HEK293 (cell line): Measurements from ENCODE around the gene CYREN.

Source experiments
- CTCF ChIA-PET: fragments of 350-600 bp; formaldehyde crosslinking; extraction: SDS; loops from one replicate; lab custom pipeline; 2021; ENCODE audit warnings: antibody characterized with exemption; lab: Yijun Ruan, JAX
- POLR2A ChIA-PET: fragments of 300-600 bp; formaldehyde crosslinking; extraction: SDS; loops from one replicate; lab custom pipeline; 2020; ENCODE audit warnings: antibody characterized with exemption, inconsistent platforms; lab: Yijun Ruan, JAX
- H3K27ac ChIP-seq: fragments of 200-500 bp; sonication (Bioruptor generic); 2 replicates; pipeline ENCODE4 v1.5.1; 2014; ENCODE audit warnings: low read depth, low read length, control low read depth, inconsistent platforms; ENCODE audit errors: extremely low read depth
- H3K36me3 ChIP-seq, 2 experiments: fragments of 200-500 bp in 1 of 2; sonication (Bioruptor generic) in 1 of 2; 1 replicate in 1 of 2; 2 replicates in 1 of 2; pipeline ENCODE4 v1.5.1; 2014 to 2017; ENCODE audit warnings: inconsistent platforms in 2 of 2, low read length in 2 of 2; ENCODE audit not compliant: control insufficient read depth in 2 of 2, insufficient read depth in 1 of 2
- H3K4me1 ChIP-seq: fragments of 200-500 bp; sonication (Bioruptor generic); 2 replicates; pipeline ENCODE4 v1.5.1; 2014; ENCODE audit warnings: mild to moderate bottlenecking, low read length, inconsistent platforms; ENCODE audit not compliant: control insufficient read depth, insufficient read depth
- H3K4me3 ChIP-seq: 2 replicates; pipeline ENCODE4 v1.5.1; 2011; ENCODE audit warnings: low read depth, mild to moderate bottlenecking, control low read depth, low read length, moderate library complexity
- H3K9me3 ChIP-seq: fragments of 200-500 bp; sonication (Bioruptor generic); 2 replicates; pipeline ENCODE4 v1.5.1; 2014; ENCODE audit warnings: low read depth, low read length, inconsistent platforms; ENCODE audit not compliant: control insufficient read depth, insufficient read depth
- GLIS1 ChIP-seq: fragments of 450-650 bp; formaldehyde crosslinking; IDR thresholded peaks from 2 replicates; pipeline ENCODE4 v1.5.1; 2016; ENCODE audit warnings: missing biosample characterization, missing genetic modification characterization
- PATZ1 ChIP-seq: fragments of 450-650 bp; formaldehyde crosslinking; IDR thresholded peaks from 2 replicates; pipeline ENCODE4 v1.5.1; 2016; ENCODE audit warnings: missing biosample characterization, missing genetic modification characterization
- ZBTB48 ChIP-seq: fragments of 450-650 bp; formaldehyde crosslinking; IDR thresholded peaks from 2 replicates; pipeline ENCODE4 v1.5.1; 2016; ENCODE audit warnings: missing biosample characterization, missing genetic modification characterization
- ZEB2 ChIP-seq: fragments of 450-650 bp; formaldehyde crosslinking; IDR thresholded peaks from 2 replicates; pipeline ENCODE4 v1.5.1; 2016; ENCODE audit warnings: missing biosample characterization, missing genetic modification characterization
- ZIC2 ChIP-seq: fragments of 450-650 bp; formaldehyde crosslinking; IDR thresholded peaks from 2 replicates; pipeline ENCODE4 v1.5.1; 2016; ENCODE audit warnings: missing biosample characterization, missing genetic modification characterization
- ZNF121 ChIP-seq: fragments of 450-650 bp; formaldehyde crosslinking; IDR thresholded peaks from 2 replicates; pipeline ENCODE4 v1.5.1; 2016; ENCODE audit warnings: missing biosample characterization, missing genetic modification characterization
- ZNF138 ChIP-seq: fragments of 450-650 bp; formaldehyde crosslinking; IDR thresholded peaks from 2 replicates; pipeline ENCODE4 v1.5.1; 2016; ENCODE audit warnings: missing biosample characterization, missing genetic modification characterization, borderline replicate concordance
- ZNF157 ChIP-seq: fragments of 450-650 bp; formaldehyde crosslinking; IDR thresholded peaks from 2 replicates; pipeline ENCODE4 v1.5.1; 2016; ENCODE audit warnings: missing biosample characterization, missing genetic modification characterization
- ZNF214 ChIP-seq: fragments of 450-650 bp; formaldehyde crosslinking; IDR thresholded peaks from 2 replicates; pipeline ENCODE4 v1.5.1; 2017; ENCODE audit warnings: missing biosample characterization, mild to moderate bottlenecking, missing genetic modification characterization, borderline replicate concordance
- ZNF221 ChIP-seq: fragments of 450-650 bp; formaldehyde crosslinking; IDR thresholded peaks from 2 replicates; pipeline ENCODE4 v1.5.1; 2017; ENCODE audit warnings: missing biosample characterization, missing genetic modification characterization, borderline replicate concordance
- ZNF37A ChIP-seq: fragments of 450-650 bp; IDR thresholded peaks from 2 replicates; pipeline ENCODE4 v1.5.1; 2018; ENCODE audit warnings: missing biosample characterization, missing genetic modification characterization
- ZNF404 ChIP-seq: fragments of 450-650 bp; formaldehyde crosslinking; IDR thresholded peaks from 2 replicates; pipeline ENCODE4 v1.5.1; 2017; ENCODE audit warnings: missing biosample characterization, missing genetic modification characterization
- ZNF561 ChIP-seq: fragments of 450-650 bp; IDR thresholded peaks from 2 replicates; pipeline ENCODE4 v1.5.1; 2018; ENCODE audit warnings: missing biosample characterization, missing genetic modification characterization, borderline replicate concordance
- ZNF664 ChIP-seq: fragments of 450-650 bp; formaldehyde crosslinking; IDR thresholded peaks from 2 replicates; pipeline ENCODE4 v1.5.1; 2016; ENCODE audit warnings: missing biosample characterization, missing genetic modification characterization
- ZNF777 ChIP-seq: fragments of 450-650 bp; formaldehyde crosslinking; IDR thresholded peaks from 2 replicates; pipeline ENCODE4 v1.5.1; 2017; ENCODE audit warnings: missing biosample characterization, missing genetic modification characterization, borderline replicate concordance
- TF ChIP-seq, protein P1 (sequence below): fragments of 450-650 bp; formaldehyde crosslinking; IDR thresholded peaks from 2 replicates; pipeline ENCODE4 v1.5.1; 2016; ENCODE audit warnings: missing biosample characterization, missing genetic modification characterization
- TF ChIP-seq, protein P2 (sequence below): fragments of 450-650 bp; formaldehyde crosslinking; IDR thresholded peaks from 2 replicates; pipeline ENCODE4 v1.5.1; 2017; ENCODE audit warnings: missing biosample characterization, missing genetic modification characterization
- TF ChIP-seq, protein P3 (sequence below): sonication (generic); formaldehyde crosslinking; IDR thresholded peaks from 2 replicates; pipeline ENCODE4 v1.8.1; 2022; ENCODE audit warnings: mild to moderate bottlenecking, moderate library complexity, missing genetic modification reagents
- TF ChIP-seq, protein P4 (sequence below): fragments of 450-650 bp; formaldehyde crosslinking; IDR thresholded peaks from 2 replicates; pipeline ENCODE4 v1.5.1; 2017; ENCODE audit warnings: missing biosample characterization, missing genetic modification characterization
- TF ChIP-seq, protein P5 (sequence below): fragments of 450-650 bp; formaldehyde crosslinking; conservative IDR thresholded peaks from 2 replicates; pipeline ENCODE4 v1.5.1; 2016; ENCODE audit warnings: low read depth, missing biosample characterization, missing genetic modification characterization

CYREN gene

DNA sequence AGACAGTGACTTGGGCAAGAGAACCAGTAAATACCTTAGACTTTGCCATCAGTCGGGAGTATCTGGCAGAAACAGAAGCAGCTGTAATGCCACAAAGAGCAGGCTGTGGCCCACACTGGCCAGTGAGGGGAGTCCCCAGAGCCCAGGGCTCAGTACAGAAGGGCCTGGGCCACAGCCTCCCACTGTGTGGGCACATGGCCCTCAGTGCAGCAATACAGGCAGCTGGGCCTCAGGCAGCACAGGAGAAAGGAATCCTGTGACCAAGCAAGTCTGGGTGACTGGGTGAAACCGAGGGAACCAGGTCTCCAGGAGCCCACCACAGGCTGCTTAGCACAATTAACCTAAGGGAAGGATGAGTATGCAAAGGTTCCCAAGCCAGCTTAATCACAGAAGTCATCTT is 26.8 kb upstream of the CYREN start:
- CTCF ChIA-PET: no interaction called here
- H3K27ac ChIP-seq: no peak overlapping the region
- no peak overlapping the region for H3K4me3 ChIP-seq
- H3K4me1 ChIP-seq: peaks cover 5% of the 10 kb centered on the region
- POLR2A ChIA-PET: no interaction called here
- TF ChIP-seq, protein P1, sequence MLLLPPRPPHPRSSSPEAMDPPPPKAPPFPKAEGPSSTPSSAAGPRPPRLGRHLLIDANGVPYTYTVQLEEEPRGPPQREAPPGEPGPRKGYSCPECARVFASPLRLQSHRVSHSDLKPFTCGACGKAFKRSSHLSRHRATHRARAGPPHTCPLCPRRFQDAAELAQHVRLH: no peak
- no peak for TF ChIP-seq GLIS1 (tag by site-specific recombination)
- TF ChIP-seq, protein P2, sequence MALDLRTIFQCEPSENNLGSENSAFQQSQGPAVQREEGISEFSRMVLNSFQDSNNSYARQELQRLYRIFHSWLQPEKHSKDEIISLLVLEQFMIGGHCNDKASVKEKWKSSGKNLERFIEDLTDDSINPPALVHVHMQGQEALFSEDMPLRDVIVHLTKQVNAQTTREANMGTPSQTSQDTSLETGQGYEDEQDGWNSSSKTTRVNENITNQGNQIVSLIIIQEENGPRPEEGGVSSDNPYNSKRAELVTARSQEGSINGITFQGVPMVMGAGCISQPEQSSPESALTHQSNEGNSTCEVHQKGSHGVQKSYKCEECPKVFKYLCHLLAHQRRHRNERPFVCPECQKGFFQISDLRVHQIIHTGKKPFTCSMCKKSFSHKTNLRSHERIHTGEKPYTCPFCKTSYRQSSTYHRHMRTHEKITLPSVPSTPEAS: no peak
- TF ChIP-seq ZNF121: no peak
- no peak for TF ChIP-seq ZBTB48 (tag by site-specific recombination)
- TF ChIP-seq, protein P3, sequence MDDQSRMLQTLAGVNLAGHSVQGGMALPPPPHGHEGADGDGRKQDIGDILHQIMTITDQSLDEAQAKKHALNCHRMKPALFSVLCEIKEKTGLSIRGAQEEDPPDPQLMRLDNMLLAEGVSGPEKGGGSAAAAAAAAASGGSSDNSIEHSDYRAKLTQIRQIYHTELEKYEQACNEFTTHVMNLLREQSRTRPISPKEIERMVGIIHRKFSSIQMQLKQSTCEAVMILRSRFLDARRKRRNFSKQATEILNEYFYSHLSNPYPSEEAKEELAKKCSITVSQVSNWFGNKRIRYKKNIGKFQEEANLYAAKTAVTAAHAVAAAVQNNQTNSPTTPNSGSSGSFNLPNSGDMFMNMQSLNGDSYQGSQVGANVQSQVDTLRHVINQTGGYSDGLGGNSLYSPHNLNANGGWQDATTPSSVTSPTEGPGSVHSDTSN: no peak
- TF ChIP-seq ZNF561 (tag by site-specific recombination): no peak
- TF ChIP-seq ZNF777 (tag by site-specific recombination): no peak
- TF ChIP-seq ZNF37A (tag by site-specific recombination): no peak
- no peak for TF ChIP-seq ZNF664 (tag by site-specific recombination)
- no peak for TF ChIP-seq ZNF157 (tag by site-specific recombination)
- no peaks in the 10 kb centered on the region for H3K9me3 ChIP-seq
- peaks cover 0 to 74% of the 10 kb centered on the region in 2 experiments; a peak in 1 of 3 replicates for H3K36me3 ChIP-seq

GRCh38 chr7:135195968-135196629 is 25.6 kb upstream of the CYREN start:
- POLR2A ChIA-PET: no interaction called here
- CTCF ChIA-PET: no interaction called here
- H3K36me3 ChIP-seq: peaks cover 0 to 74% of the 10 kb centered on the region in 2 experiments; a peak in 2 of 3 replicates
- H3K4me3 ChIP-seq: no peak overlapping the region
- H3K27ac ChIP-seq: no peak overlapping the region
- peaks cover 4% of the 10 kb centered on the region for H3K4me1 ChIP-seq
- TF ChIP-seq ZNF221 (tag by site-specific recombination): no peak
- TF ChIP-seq ZIC2 (tag by site-specific recombination): peak; percentile 31; the same call in 1 of the 2 replicates
- TF ChIP-seq, all 188 proteins: peak for 1
- H3K9me3 ChIP-seq: no peaks in the 10 kb centered on the region

GRCh38 chr7:135195156-135195555 is 24.6 kb upstream of the CYREN start:
- H3K4me3 ChIP-seq: no peak overlapping the region
- no peak overlapping the region for H3K27ac ChIP-seq
- H3K4me1 ChIP-seq: no peaks in the 10 kb centered on the region
- H3K36me3 ChIP-seq: peaks cover 0 to 72% of the 10 kb centered on the region in 2 experiments; a peak in 2 of 3 replicates
- POLR2A ChIA-PET: no interaction called here
- no peaks in the 10 kb centered on the region for H3K9me3 ChIP-seq
- CTCF ChIA-PET: no interaction called here
- TF ChIP-seq ZNF214 (tag by site-specific recombination) (no peak), ZNF138 (no peak), ZEB2 (tag by site-specific recombination) (no peak), PATZ1 (no peak), ZNF404 (tag by site-specific recombination) (no peak)
- TF ChIP-seq, protein P4, sequence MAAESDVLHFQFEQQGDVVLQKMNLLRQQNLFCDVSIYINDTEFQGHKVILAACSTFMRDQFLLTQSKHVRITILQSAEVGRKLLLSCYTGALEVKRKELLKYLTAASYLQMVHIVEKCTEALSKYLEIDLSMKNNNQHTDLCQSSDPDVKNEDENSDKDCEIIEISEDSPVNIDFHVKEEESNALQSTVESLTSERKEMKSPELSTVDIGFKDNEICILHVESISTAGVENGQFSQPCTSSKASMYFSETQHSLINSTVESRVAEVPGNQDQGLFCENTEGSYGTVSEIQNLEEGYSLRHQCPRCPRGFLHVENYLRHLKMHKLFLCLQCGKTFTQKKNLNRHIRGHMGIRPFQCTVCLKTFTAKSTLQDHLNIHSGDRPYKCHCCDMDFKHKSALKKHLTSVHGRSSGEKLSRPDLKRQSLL (tag by site-specific recombination): no peak
- TF ChIP-seq, protein P5, sequence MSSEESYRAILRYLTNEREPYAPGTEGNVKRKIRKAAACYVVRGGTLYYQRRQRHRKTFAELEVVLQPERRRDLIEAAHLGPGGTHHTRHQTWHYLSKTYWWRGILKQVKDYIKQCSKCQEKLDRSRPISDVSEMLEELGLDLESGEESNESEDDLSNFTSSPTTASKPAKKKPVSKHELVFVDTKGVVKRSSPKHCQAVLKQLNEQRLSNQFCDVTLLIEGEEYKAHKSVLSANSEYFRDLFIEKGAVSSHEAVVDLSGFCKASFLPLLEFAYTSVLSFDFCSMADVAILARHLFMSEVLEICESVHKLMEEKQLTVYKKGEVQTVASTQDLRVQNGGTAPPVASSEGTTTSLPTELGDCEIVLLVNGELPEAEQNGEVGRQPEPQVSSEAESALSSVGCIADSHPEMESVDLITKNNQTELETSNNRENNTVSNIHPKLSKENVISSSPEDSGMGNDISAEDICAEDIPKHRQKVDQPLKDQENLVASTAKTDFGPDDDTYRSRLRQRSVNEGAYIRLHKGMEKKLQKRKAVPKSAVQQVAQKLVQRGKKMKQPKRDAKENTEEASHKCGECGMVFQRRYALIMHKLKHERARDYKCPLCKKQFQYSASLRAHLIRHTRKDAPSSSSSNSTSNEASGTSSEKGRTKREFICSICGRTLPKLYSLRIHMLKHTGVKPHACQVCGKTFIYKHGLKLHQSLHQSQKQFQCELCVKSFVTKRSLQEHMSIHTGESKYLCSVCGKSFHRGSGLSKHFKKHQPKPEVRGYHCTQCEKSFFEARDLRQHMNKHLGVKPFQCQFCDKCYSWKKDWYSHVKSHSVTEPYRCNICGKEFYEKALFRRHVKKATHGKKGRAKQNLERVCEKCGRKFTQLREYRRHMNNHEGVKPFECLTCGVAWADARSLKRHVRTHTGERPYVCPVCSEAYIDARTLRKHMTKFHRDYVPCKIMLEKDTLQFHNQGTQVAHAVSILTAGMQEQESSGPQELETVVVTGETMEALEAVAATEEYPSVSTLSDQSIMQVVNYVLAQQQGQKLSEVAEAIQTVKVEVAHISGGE: no peak
